ENCODE data around the gene SLC35A2.

SLC35A2 gene

GRCh38 chrX:48894891-48895290 is 16.6 kb downstream of the SLC35A2 start:
- ChIA-PET POLR2A (no interaction called here), CTCF (no interaction called here)
- DNase-seq (ENCODE audit: extremely low spot score): no peak
- TF ChIP-seq CTCF (IDR thresholded peaks at IDR 0.05; ENCODE audit: control extremely low read depth, extremely low read depth, low read depth, missing control alignments): no peak

- no peak for DNase-seq (ENCODE audit: extremely low spot score)
- POLR2A ChIA-PET: no interaction called here
- CTCF ChIA-PET: interaction anchor here (0.6 kb wide), 1 partner anchor 14 kb away, joined by 3 read pairs; no protein-coding TSS in a partner anchor
- no peak for TF ChIP-seq CTCF (IDR thresholded peaks at IDR 0.05; ENCODE audit: control extremely low read depth, extremely low read depth, low read depth, missing control alignments)
Observed at GRCh38 chrX:48893556-48894348, 17.7 kb downstream of the SLC35A2 start.

- DNase-seq (ENCODE audit: extremely low spot score): no peak
- ChIA-PET CTCF (interaction anchor here (0.6 to 2.8 kb wide), 3 partner anchors 11 to 53 kb away, joined by 3 to 14 read pairs (median 6); no protein-coding TSS in a partner anchor), POLR2A (interaction anchor here (0.5 kb wide), 1 partner anchor 177 kb away, joined by 6 read pairs; no protein-coding TSS in a partner anchor)
- no peak for TF ChIP-seq CTCF (IDR thresholded peaks at IDR 0.05; ENCODE audit: control extremely low read depth, extremely low read depth, low read depth, missing control alignments)
Observed at GRCh38 chrX:48892896-48893295, 18.6 kb downstream of the SLC35A2 start.

- TF ChIP-seq CTCF (IDR thresholded peaks at IDR 0.05; ENCODE audit: control extremely low read depth, extremely low read depth, low read depth, missing control alignments): peak; percentile 54
- ChIA-PET POLR2A (interaction anchor here (0.8 to 1.7 kb wide), 2 partner anchors 9 to 20 kb away, joined by 3 to 5 read pairs; partner anchors contain the start of gene SLC35A2), CTCF (interaction anchor here (0.6 to 2.8 kb wide), 11 partner anchors 8 to 301 kb away, joined by 3 to 14 read pairs (median 4); no protein-coding TSS in a partner anchor)
- peak; percentile 70 for DNase-seq (ENCODE audit: extremely low spot score)
Observed at GRCh38 chrX:48891402-48892288, 19.8 kb downstream of the SLC35A2 start.

GRCh38 chrX:48890934-48891401 is 20.5 kb downstream of the SLC35A2 start:
- DNase-seq (ENCODE audit: extremely low spot score): no peak

More at GRCh38 chrX:48890934-48891401, 20.5 kb downstream of the SLC35A2 start:
- POLR2A ChIA-PET: interaction anchor here (0.8 to 1.7 kb wide), 2 partner anchors 10 to 21 kb away, joined by 3 to 5 read pairs; partner anchors contain the start of gene SLC35A2
- CTCF ChIA-PET: interaction anchor here (0.6 to 2.8 kb wide), 10 partner anchors 7 to 301 kb away, joined by 3 to 14 read pairs (median 4); no protein-coding TSS in a partner anchor
- TF ChIP-seq CTCF (IDR thresholded peaks at IDR 0.05; ENCODE audit: control extremely low read depth, extremely low read depth, low read depth, missing control alignments): no peak

All from GM10248 (cell line).